ENCODE results near the gene FAM47B. TPM values are rescaled to one million over a fixed set of nuclear protein-coding genes. Genes with fewer than 3 reads are reported as not detected.

The FAM47B gene
- total and polyA plus RNA-seq, 2 of the 4 experiments (the other 2 are of a cell fraction), result not detected

DNA sequence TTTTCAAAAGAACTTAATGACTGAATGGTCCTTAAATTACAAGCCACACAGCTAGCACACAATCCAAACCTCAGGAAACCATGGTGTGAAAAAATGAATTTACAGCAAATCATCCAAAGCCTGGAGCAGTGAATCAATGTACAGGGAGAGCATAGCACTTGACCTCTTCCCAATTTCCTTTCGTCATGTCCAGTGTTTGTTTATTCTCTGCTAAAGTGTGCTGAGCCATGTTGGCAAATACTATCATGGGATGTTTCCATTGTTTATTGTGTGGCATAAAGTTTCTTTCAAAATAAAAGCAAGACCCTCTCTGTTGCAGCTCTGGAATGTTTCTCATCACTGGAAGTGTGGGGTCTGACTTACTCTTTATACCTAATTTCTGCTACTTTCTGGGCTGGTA lies 25.4 kb upstream of the FAM47B start:
- Histone ChIP-seq H2AK9ac (replicated peaks; ENCODE audit: low read depth, low read length, poor library complexity) (no peak overlapping the region), H2AFZ (replicated peaks; ENCODE audit: low read length, poor library complexity) (no peak overlapping the region), H3K9ac (ENCODE audit: low read depth, low read length) (no peak overlapping the region), H3K4me3 (ENCODE audit: insufficient read depth, low read depth, low read length) (no peak overlapping the region), H3K56ac (ENCODE audit: extremely low read depth, insufficient read depth, low read length) (no peak overlapping the region), H3K9me1 (ENCODE audit: insufficient read depth, low read length) (no peaks in the 10 kb centered on the region), H3K9me3 (ENCODE audit: control insufficient read depth, insufficient read depth, low read length) (no peaks in the 10 kb centered on the region), H3K27ac (ENCODE audit: insufficient read depth, low read length) (no peak overlapping the region), H2BK5ac (ENCODE audit: low read depth, low read length, poor library complexity, severe bottlenecking) (no peak overlapping the region), H3K4me2 (ENCODE audit: low read depth, low read length) (no peak overlapping the region), H3K23ac (ENCODE audit: low read depth, low read length) (no peak overlapping the region), H3K36me3 (ENCODE audit: control insufficient read depth, insufficient read depth, low read length) (no peaks in the 10 kb centered on the region), H3K14ac (replicated peaks; ENCODE audit: low read depth, low read length) (no peak overlapping the region), H3K18ac (ENCODE audit: low read depth, low read length) (no peak overlapping the region), H4K5ac (ENCODE audit: low read depth, low read length) (no peak overlapping the region), H3K79me1 (ENCODE audit: low read depth in 1 of 2, low read length in 2 of 2) (no peaks in the 10 kb centered on the region), H4K8ac (ENCODE audit: low read depth in 2 of 2, low read length in 2 of 2) (no peak overlapping the region), H2AK5ac (ENCODE audit: low read depth, low read length) (no peak overlapping the region), H2BK20ac (ENCODE audit: low read depth, low read length) (no peak overlapping the region), H4K91ac (ENCODE audit: insufficient read depth, low read depth, low read length) (no peak overlapping the region), H2BK120ac (ENCODE audit: low read depth, low read length) (no peak overlapping the region), H4K20me1 (ENCODE audit: insufficient read depth, low read length) (no peaks in the 10 kb centered on the region), H3K4ac (ENCODE audit: low read depth, low read length) (no peak overlapping the region), H3K4me1 (ENCODE audit: control insufficient read depth, insufficient read depth, low read length) (no peaks in the 10 kb centered on the region), H3K27me3 (ENCODE audit: control insufficient read depth, insufficient read depth, low read length) (no peaks in the 10 kb centered on the region), H2BK15ac (ENCODE audit: low read depth, low read length) (no peak overlapping the region)
- in situ Hi-C loops (cut with MboI; ENCODE audit: low sequenced_read_pairs), result no loop called here
- ChIA-PET POLR2A (ENCODE audit: unreplicated experiment) (no interaction called here), CTCF (interaction anchor here (1.5 kb wide), 1 partner anchor 20 kb away, joined by 3 read pairs; no protein-coding TSS in a partner anchor)
- TF ChIP-seq POLR2A (IDR thresholded peaks at IDR 0.05; ENCODE audit: low read depth, low read length) (no peak), CEBPB (IDR thresholded peaks at IDR 0.05; ENCODE audit: low read depth, low read length) (no peak), RCOR1 (IDR thresholded peaks at IDR 0.05; ENCODE audit: insufficient replicate concordance, low read length) (no peak), RFX5 (IDR thresholded peaks at IDR 0.05; ENCODE audit: low read depth, low read length) (no peak), MAZ (IDR thresholded peaks at IDR 0.05; ENCODE audit: borderline replicate concordance, low read depth, low read length) (no peak)
- TF ChIP-seq, protein P1, sequence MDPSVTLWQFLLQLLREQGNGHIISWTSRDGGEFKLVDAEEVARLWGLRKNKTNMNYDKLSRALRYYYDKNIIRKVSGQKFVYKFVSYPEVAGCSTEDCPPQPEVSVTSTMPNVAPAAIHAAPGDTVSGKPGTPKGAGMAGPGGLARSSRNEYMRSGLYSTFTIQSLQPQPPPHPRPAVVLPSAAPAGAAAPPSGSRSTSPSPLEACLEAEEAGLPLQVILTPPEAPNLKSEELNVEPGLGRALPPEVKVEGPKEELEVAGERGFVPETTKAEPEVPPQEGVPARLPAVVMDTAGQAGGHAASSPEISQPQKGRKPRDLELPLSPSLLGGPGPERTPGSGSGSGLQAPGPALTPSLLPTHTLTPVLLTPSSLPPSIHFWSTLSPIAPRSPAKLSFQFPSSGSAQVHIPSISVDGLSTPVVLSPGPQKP (IDR thresholded peaks at IDR 0.05; ENCODE audit: borderline replicate concordance, low read depth, low read length), result no peak
- ATAC-seq (ENCODE audit: low read depth), result no peak
- BruUV-seq (replicated peaks), result no TSS peak
- DNase-seq, result peak; percentile 7
- dilution Hi-C loops (cut with HindIII; ENCODE audit: low sequenced_read_pairs, unreplicated experiment), result no loop called here
- intact Hi-C loops (cut with micrococcal nuclease), result loop anchor here (5.0 kb wide), 1 partner anchor 280 kb away; no protein-coding TSS in a partner anchor
- no CpG with 5 or more reads among the region's 1 CpG for WGBS, 2 experiments (ENCODE audit: extremely low coverage in 2 of 2, insufficient read length in 1 of 2)

Data from IMR-90 (cell line).